ENCODE measurements around the gene GCLM. TPM values are rescaled to one million over a fixed set of nuclear protein-coding genes. Genes with fewer than 3 reads are reported as not detected.

Gene GCLM
- polyA plus RNA-seq, 3 donors = 1.2 to 4.4 (median 3.2) TPM

DNA sequence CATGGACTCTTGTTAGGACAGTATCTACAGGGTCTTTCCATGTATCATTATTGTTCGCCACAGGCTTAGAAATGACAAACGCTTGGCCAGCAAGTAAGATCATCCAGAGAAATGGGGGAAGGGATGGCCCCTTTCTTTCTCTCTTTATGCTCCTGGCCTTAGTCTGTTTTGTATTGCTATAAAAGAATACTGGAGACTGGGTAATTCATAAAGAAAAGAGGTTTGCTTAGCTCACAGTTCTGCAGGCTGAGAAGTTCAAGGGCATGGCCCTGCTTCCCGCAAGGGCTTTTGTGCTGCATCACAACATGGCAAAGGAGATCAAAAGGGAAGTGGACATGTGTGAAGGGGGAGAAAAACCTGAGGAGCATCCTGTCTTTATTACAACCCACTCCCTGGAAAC is 71.3 kb downstream of the GCLM start:
- peaks cover 11 to 20% of the 10 kb centered on the region in 2 donors for H3K9me3 ChIP-seq (replicated peaks in 1 of 2; ENCODE audit: control insufficient read depth in 1 of 2, insufficient read depth in 1 of 2, low read length in 2 of 2)
- Mint-ChIP-seq H3K36me3 (peaks cover 7 to 8% of the 10 kb centered on the region in 2 donors), H3K27ac (peak overlapping the region in 2 of 7 donors; percentile 12 to 22), H3K9me3 (peaks cover 26 to 35% (median 29%) of the 10 kb centered on the region in 7 donors), H3K4me3 (no peak overlapping the region), H3K27me3 (ENCODE audit: low read depth in 3 of 3) (no peaks in the 10 kb centered on the region), H3K4me1 (peaks cover 26% of the 10 kb centered on the region)
- H3K4me3 ChIP-seq (replicated peaks in 1 of 3; ENCODE audit: low read depth in 2 of 3, low read length in 3 of 3) = no peak overlapping the region
- H3K36me3 ChIP-seq (replicated peaks in 1 of 2; ENCODE audit: control insufficient read depth in 1 of 2, insufficient read depth in 2 of 2, low read length in 2 of 2) = no peaks in the 10 kb centered on the region
- H3K9ac ChIP-seq (ENCODE audit: insufficient read depth, low read length, poor library complexity, severe bottlenecking) = no peak overlapping the region
- no peaks in the 10 kb centered on the region for H3K79me2 ChIP-seq (ENCODE audit: insufficient read depth, low read length)
- TF ChIP-seq, protein P1, sequence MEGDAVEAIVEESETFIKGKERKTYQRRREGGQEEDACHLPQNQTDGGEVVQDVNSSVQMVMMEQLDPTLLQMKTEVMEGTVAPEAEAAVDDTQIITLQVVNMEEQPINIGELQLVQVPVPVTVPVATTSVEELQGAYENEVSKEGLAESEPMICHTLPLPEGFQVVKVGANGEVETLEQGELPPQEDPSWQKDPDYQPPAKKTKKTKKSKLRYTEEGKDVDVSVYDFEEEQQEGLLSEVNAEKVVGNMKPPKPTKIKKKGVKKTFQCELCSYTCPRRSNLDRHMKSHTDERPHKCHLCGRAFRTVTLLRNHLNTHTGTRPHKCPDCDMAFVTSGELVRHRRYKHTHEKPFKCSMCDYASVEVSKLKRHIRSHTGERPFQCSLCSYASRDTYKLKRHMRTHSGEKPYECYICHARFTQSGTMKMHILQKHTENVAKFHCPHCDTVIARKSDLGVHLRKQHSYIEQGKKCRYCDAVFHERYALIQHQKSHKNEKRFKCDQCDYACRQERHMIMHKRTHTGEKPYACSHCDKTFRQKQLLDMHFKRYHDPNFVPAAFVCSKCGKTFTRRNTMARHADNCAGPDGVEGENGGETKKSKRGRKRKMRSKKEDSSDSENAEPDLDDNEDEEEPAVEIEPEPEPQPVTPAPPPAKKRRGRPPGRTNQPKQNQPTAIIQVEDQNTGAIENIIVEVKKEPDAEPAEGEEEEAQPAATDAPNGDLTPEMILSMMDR (IDR thresholded peaks at IDR 0.05) = no peak
- DNase-seq = no peak
- intact Hi-C loops (cut with micrococcal nuclease) = no loop called here
- H3K4me1 ChIP-seq (ENCODE audit: control insufficient read depth in 1 of 2, insufficient read depth in 2 of 2, low read length in 2 of 2) = peaks cover 7 to 16% of the 10 kb centered on the region in 2 donors
- H3K27ac ChIP-seq (ENCODE audit: low read depth in 1 of 2, low read length in 2 of 2) = no peak overlapping the region
- no CpG with 5 or more reads among the region's 3 CpGs for WGBS (ENCODE audit: insufficient coverage)
- H4K20me1 ChIP-seq (ENCODE audit: insufficient read depth, low read length) = no peaks in the 10 kb centered on the region
- no peaks in the 10 kb centered on the region for H3K27me3 ChIP-seq (ENCODE audit: control insufficient read depth in 2 of 2, insufficient read depth in 2 of 2, low read length in 2 of 2)
- no peak overlapping the region for H2AFZ ChIP-seq (ENCODE audit: insufficient read depth, low read depth, low read length, poor library complexity, severe bottlenecking)
- no peak overlapping the region for H3K4me2 ChIP-seq (replicated peaks; ENCODE audit: extremely low read depth, low read length, poor library complexity, severe bottlenecking)

Small RNAs within 50 kb of the gene (small RNA-seq; reads per million reads assigned to genes)
- gene AL117351.2 (ENCODE audit: insufficient read length, low read depth) (not detected), gene MIR760 (ENCODE audit: insufficient read length, low read depth) (not detected)

Other genes starting within 250 kb of the GCLM start
- under 1 TPM in 2 of 3 donors, not detected in 1; 0.05 to 0.41 TPM for gene BCAR3, start 227.6 kb downstream of the GCLM start, polyA plus RNA-seq
- 10 to 100 TPM; 21.1 to 68.8 (median 42.1) TPM for gene DNTTIP2, start 30.2 kb downstream of the GCLM start, polyA plus RNA-seq
- not detected for gene ABCA4, start 211.7 kb upstream of the GCLM start, polyA plus RNA-seq

Measured in CD14-positive monocyte (primary cell).